ENCODE results near the gene SAYSD1. TPM values are rescaled to one million over a fixed set of nuclear protein-coding genes. Genes with fewer than 3 reads are reported as not detected.

SAYSD1 gene
- polyA plus RNA-seq, 10 donors: 9.8 to 15.7 (median 12.1) TPM

DNA sequence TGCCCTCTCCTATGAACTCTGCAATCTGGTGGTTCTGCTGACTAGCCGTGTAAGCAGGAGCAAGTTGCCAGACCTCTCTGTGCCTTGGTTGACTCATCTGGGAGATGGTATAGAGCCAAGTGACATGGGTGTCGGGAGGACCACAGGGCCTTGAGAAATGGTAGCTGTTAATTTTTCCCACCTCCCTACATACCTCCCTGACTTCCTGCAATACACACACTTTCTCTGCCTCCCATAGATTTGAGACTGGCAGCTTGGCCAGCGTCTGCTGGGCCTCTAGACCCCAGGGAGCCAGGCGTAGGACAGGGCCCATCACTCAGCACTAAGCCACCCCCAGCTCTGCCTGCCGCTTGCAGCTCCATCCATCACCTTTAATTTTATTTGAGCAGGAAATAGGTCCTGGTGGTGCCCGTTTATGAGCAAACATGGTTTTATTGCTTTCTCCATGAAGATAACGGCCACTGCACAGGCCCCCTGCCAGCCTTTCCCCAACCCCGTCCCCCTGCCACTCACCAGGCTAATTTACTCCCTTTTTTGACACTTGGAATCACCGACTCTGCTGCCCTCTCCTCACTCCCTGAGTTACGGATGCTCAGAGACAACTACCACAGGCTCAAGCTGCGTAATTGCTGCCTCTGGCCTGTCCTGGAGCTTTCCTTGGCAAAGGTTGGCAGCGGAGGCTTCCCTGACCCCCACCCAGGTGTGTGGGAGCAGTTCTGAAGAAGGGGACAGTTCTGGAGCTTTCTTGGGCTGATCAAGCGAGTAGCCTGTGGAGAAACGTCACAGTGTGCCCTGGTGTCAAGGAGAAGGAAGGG, 55.3 kb downstream of the SAYSD1 start:
- no peak for DNase-seq

DNA sequence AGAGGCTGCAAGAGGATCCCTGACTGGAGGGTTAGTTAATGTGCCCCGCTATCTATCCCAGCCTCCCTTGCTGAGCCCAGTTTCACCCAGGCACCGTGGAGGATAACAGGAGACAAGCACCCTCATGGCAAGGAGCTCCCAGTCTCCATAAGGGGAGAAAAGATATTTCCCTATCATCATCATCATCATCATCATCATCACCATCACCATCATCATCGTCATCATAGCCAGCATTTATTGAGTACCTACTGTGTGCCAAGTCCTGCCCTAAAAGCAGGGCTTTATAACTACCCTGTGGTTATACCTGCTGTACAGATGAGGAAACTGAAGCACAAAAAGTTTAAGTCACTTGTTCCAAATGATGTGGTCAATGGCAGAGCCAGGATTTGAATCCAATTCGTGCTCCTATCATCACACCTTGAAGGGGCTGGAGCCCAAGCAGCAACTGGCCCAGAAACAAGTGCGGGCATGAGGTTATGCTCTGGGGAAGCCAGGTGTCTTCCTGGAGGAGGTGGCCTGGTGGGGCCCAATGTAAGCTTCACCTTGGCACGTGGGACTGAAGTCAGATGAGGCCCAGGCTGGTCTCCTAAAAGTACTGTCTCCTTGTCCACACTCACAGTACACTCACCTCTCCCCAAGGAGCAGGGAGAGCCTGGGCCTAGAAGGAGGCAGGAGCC, 56.4 kb downstream of the SAYSD1 start:
- no peak for DNase-seq

DNA sequence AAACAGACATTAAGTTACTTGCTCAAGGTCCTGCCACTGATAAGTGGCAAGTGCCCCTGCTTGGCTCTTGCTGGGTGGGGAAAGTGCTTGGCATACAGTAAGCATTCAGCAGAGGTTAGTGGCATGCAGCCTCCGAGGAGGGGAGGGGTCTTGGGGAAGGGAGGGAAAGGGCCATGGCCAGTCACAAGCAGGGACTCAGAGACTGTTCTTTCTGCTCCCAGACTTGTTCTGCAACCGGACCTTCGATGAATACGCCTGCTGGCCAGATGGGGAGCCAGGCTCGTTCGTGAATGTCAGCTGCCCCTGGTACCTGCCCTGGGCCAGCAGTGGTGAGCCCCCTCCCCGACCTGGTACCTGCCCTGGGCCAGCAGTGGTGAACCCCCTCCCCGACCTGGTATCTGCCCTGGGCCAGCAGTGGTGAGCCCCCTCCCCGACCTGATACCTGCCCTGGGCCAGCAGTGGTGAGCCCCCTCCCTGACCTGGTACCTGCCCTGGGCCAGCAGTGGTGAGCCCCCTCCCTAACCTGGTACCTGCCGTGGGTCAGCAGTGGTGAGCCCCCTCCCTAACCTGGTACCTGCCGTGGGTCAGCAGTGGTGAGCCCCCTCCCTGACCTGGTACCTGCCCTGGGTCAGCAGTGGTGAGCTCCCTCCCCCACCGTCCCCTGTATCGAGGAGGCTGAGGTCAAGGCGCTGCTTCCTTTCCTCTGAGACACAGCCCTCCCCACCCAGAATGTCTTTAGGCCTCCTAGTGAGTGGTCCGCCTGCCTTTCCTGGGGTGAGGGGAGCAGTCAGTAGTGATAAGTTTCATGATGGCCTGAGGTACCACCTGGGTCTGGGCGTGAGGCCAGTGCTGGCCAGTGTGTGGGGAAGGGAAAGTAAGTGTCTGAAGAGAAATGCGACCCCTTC, 57.5 kb downstream of the SAYSD1 start:
- no peak for DNase-seq

DNA sequence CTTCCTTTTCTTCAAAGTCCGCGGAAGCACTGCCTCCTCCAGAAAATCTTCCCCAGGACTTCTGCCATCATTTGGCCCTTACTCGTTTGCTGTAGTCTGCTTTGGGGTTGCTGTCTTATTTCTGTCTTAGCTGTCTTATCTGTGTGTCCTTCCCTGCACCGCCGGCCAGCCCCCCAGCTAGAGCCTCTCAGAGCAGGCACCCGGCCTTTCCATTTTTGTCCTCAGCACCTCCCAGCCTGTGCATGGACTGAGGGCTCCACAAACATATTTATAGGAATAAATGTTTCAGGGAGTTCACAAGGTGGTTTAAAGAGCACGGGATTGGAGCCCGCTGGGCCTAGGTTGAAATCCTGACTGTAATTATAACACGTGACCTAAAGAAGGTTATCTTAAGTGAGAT, 58.3 kb downstream of the SAYSD1 start:
- no peak for DNase-seq

DNA sequence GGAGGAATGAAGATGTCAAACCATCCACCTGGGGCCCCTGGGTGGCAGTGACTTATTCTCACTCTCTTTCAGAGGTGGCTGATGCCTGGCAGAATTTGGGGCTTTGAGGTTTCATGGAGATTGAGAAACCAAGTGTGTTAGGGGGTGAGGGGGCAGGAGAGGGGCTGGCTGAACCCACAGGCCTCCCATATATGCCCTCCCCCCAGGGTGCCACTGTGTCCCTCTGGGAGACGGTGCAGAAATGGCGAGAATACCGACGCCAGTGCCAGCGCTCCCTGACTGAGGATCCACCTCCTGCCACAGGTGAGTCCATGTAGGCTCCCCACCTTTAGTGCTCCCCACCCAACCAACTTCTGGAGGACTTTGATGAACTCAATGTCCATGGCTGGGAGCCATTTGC, 58.8 kb downstream of the SAYSD1 start:
- DNase-seq: no peak

DNA sequence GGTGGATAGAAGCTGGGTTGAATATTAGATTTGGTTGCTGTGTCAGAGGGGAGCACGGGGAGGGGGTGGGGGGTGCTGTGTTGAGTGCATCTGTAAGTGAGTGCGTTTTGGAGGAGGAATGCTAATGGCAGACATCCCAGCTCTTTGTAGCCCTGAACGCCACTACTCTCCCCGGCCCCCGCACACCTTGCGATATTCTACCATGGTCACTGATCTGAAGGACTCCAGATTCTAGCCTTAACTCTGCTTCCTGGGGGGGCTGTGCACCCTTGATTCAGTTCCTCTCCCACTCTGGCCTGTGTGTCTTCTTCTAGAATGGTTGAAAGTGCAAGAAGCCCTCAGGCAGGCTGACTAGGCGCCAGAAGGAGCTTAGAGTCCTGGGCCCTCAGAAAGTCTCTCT, 59.3 kb downstream of the SAYSD1 start:
- no peak for DNase-seq

DNA sequence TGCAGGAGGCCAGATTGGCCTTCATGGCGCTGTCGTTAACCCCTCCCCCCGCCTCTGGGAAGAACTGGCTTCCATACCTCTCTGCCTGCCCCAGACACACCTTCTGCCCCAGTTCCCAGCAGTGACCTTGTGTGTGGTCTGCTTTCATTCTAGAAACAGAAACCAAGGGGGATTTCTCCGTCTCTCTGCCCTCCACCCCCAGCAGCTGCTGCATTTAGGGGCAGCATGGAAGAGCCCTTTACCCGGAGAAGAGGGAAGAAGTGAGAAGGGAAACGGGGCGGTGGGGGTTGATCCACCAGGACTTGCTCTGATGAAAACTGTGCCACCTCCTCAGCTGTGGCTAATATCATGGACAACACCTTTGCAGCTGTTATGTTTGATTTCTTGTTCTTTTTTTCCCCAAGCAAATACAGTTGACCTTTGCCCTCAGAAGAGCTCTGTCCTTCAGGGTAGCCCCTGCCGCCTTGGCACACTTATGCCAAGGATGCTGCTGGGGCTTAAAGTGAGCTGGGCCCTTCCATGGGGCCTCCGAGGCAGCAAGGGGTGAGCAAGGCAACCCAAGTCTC, 60.3 kb downstream of the SAYSD1 start:
- no peak for DNase-seq

Other genes starting within 250 kb of the SAYSD1 start
- gene GLP1R, start 66.4 kb downstream of the SAYSD1 start, polyA plus RNA-seq (ENCODE audit: insufficient read length in 10 of 10): under 1 TPM in 4 of 10 donors, not detected in 6; 0.08 to 0.13 (median 0.09) TPM
- gene KCNK5, start 114.3 kb upstream of the SAYSD1 start, polyA plus RNA-seq (ENCODE audit: insufficient read length in 10 of 10): 1 to 10 TPM; 1.1 to 2.0 (median 1.4) TPM
- gene KCNK17, start 199.2 kb upstream of the SAYSD1 start, polyA plus RNA-seq (ENCODE audit: insufficient read length in 10 of 10): 1 to 10 TPM in 2 of 10 donors, under 1 TPM in 8; 0.14 to 2.8 (median 0.46) TPM
- not detected for gene KCNK16, start 207.5 kb upstream of the SAYSD1 start, polyA plus RNA-seq (ENCODE audit: insufficient read length in 10 of 10)

All from muscle of back (tissue), 11 donors.